HG03139 (cell line): ENCODE data around the gene BICD1.

Source experiments
- ATAC-seq: cut with Tn5 transposase; IDR thresholded peaks from one replicate; pipeline ENCODE4 v1.9.1; 2021; ENCODE audit not compliant: unreplicated experiment

Gene BICD1

GRCh38 chr12:32240162-32240561 lies 133.5 kb downstream of the BICD1 start:
- no peak for ATAC-seq

GRCh38 chr12:32240831-32241230 lies 134.2 kb downstream of the BICD1 start:
- ATAC-seq, result no peak

GRCh38 chr12:32242641-32243040 lies 136.0 kb downstream of the BICD1 start:
- ATAC-seq, result no peak

- no peak for ATAC-seq
Measured at GRCh38 chr12:32248441-32249140, 141.9 kb downstream of the BICD1 start.

GRCh38 chr12:32249777-32250176 lies 143.1 kb downstream of the BICD1 start:
- ATAC-seq, result no peak

GRCh38 chr12:32252199-32253073 lies 145.8 kb downstream of the BICD1 start:
- no peak for ATAC-seq

GRCh38 chr12:32253154-32253790 lies 146.6 kb downstream of the BICD1 start:
- no peak for ATAC-seq

GRCh38 chr12:32254260-32254956 lies 147.8 kb downstream of the BICD1 start:
- ATAC-seq, result no peak

GRCh38 chr12:32255588-32255987 lies 148.9 kb downstream of the BICD1 start:
- ATAC-seq, result no peak

GRCh38 chr12:32257695-32258496 lies 151.2 kb downstream of the BICD1 start:
- ATAC-seq, result no peak

- no peak for ATAC-seq
Measured at GRCh38 chr12:32260696-32261095, 154.0 kb downstream of the BICD1 start.

- no peak for ATAC-seq
Measured at GRCh38 chr12:32261638-32262037, 155.0 kb downstream of the BICD1 start.

- peak; percentile 71 for ATAC-seq
Measured at GRCh38 chr12:32264961-32265360, 158.3 kb downstream of the BICD1 start.

- ATAC-seq, result no peak
Measured at GRCh38 chr12:32265456-32265855, 158.8 kb downstream of the BICD1 start.

GRCh38 chr12:32265951-32266350 lies 159.3 kb downstream of the BICD1 start:
- no peak for ATAC-seq

- ATAC-seq, result no peak
Measured at GRCh38 chr12:32266756-32267155, 160.1 kb downstream of the BICD1 start.

- no peak for ATAC-seq
Measured at GRCh38 chr12:32270818-32271710, 164.4 kb downstream of the BICD1 start.

- ATAC-seq, result no peak
Measured at GRCh38 chr12:32272465-32272864, 165.8 kb downstream of the BICD1 start.

GRCh38 chr12:32273063-32273522 lies 166.4 kb downstream of the BICD1 start:
- ATAC-seq, result peak; percentile 10
